Activated T-cell treated with anti-CD3 and anti-CD28 coated beads, Interleukin-2, amount 50 U/mL, for 48 hours (primary cell): ENCODE data around the gene SNX2.
"Not testable (repeated sequence)": the region's sequence is repeated elsewhere in the genome, so short reads cannot be mapped to it uniquely, and the experiment has no call there.

Experiments used
- DNase-seq, 2 experiments: peaks; one replicate each; pipeline ENCODE4 v3.0.0-alpha.2; 2020

The SNX2 gene

GRCh38 chr5:122845229-122846050, 70.6 kb downstream of the SNX2 start, which contains the start of gene SNX24:
SNX24 (plus strand) TSS chr5:122845613; CDS start chr5:122845634, 21 bp downstream.
- DNase-seq: peak; percentile 78 to 81

DNA sequence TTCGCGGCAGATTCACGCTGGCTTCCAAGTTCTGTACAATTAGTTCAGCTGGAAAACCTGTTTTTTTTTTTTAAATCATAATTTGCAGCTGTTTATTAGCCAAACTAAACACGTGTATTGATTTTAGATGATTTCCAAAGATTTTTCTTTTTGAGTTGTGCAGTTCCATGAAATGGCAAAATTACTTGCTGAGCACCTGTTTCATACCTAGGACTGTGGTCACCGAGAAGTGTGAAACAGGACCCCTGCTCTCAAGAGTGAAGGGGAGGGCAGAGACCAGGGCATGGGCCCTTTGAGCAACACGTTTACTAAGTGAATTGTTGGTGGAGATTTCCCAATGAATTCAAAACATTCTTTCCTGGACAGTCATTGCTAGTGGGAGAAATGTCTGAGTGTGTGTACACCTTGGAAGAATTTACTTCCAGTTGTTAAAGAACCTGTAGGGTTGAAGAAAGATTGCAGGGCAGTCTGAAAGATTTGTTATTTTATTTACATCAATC, 71.2 kb downstream of the SNX2 start:
- no peak for DNase-seq

- no peak for DNase-seq
These were observed 72.8 kb downstream of the SNX2 start for GRCh38 chr5:122847687-122848081.

GRCh38 chr5:122849771-122850170, 74.9 kb downstream of the SNX2 start:
- DNase-seq: no peak

GRCh38 chr5:122857538-122857937, 82.7 kb downstream of the SNX2 start:
- DNase-seq: not testable (repeated sequence)

GRCh38 chr5:122858451-122858850, 83.6 kb downstream of the SNX2 start:
- no peak for DNase-seq

GRCh38 chr5:122863240-122863639, 88.4 kb downstream of the SNX2 start:
- no peak for DNase-seq

GRCh38 chr5:122863721-122864120, 88.8 kb downstream of the SNX2 start:
- no peak for DNase-seq

- DNase-seq: peak; percentile 40 to 41
These were observed 89.5 kb downstream of the SNX2 start for GRCh38 chr5:122864400-122864799.

DNA sequence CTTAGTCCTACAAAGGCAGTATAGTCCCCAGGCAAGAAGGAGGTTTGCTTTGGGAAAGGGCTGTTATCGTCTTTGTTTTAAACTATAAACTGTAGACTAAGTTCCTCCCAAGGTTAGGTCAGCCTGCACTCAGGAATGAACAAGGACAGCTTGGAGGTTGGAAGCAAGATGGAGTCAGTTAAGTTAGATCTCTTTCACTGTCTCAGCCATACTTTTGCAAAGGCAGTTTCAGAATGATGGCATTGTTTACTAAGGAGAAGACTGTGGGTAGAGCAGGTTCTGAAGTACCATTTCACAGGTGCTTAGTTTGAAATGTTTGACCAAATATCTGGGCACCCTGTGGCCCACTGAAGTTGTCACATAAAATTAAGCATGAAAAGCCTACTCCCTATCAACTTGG, 90.0 kb downstream of the SNX2 start:
- DNase-seq: no peak

- no peak for DNase-seq
These were observed 95.5 kb downstream of the SNX2 start for GRCh38 chr5:122870219-122870856.

DNA sequence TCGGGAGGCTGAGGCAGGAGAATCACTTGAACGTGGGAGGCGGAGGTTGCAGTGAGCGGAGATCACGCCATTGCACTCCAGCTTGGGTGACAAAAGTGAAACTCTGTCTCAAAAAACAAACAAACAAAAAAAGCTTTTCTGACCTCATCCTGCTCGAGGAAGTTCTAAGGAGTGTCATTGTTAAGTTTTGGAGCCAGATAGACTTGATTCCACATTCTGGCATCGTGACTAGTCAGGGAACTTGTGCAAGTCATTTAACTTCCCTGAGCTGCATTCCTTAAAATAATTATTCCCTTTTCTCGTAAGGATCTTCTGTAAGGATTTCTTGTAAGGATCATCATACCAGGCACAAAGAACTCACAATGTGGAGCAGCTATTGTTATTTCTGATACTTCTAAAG, 96.8 kb downstream of the SNX2 start:
- DNase-seq: no peak

DNA sequence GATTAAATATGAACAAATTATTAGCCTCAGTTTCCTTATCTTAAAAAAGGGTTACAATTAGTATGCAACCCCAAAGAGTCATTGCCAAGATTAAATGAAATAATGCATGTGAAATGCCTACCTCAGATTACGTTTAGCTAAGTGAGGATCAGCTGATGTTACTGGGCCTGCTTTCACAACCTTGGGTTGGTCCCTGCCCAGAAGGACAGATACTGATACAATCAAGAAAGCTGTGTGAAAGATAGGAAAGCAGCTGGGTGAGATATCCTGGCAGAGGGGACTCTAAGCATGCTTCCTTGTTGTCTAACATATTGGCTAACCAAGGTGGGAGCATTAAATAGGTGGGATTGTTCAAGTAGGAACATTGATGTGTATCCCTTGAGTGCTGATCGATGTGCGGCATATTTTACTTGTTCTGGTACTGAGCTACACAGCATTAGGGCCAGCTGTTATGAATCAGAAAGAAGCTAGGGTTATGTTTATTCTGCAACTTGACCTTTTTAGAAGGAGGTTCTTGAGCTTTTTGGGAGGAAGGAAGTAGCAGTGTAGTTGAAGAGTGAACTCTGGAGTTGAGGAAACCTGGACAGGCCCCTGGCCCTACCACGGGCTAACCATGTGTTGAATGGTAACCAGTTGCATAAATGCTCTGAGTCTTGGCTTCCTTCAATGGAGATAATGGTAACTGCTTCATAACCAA, 99.4 kb downstream of the SNX2 start:
- no peak for DNase-seq

GRCh38 chr5:122877518-122877917, 102.6 kb downstream of the SNX2 start:
- no peak for DNase-seq

GRCh38 chr5:122879076-122879475, 104.2 kb downstream of the SNX2 start:
- no peak for DNase-seq
